Heart left ventricle (tissue), 16 donors: ENCODE measurements around the gene WWOX. TPM values are rescaled to one million over a fixed set of nuclear protein-coding genes. Genes with fewer than 3 reads are reported as not detected.
A peak's percentile ranks its signal among the peaks of the same experiment; 100 is the strongest.

ENCODE experiments used
- ATAC-seq, 4 donors: fragments of 200-7000 bp; cut with Tn5 transposase; one replicate each; pipeline ENCODE4 v1.9.1; 2020 to 2022; ENCODE audit warnings: moderate library complexity in 4 of 4, mild to moderate bottlenecking in 3 of 4, moderate number of reproducible peaks in 1 of 4
- DNase-seq, 5 donors: peaks; one replicate each; pipeline ENCODE4 v3.0.0-alpha.2; 2020
- H3K27ac ChIP-seq, 12 donors: fragments of 200-600 bp; sonication (generic) in 4 of 12; one replicate each; pipeline versions ENCODE4 v1.5.0 to v1.8.0; 2016 to 2022; ENCODE audit warnings: mild to moderate bottlenecking in 2 of 12
- H3K27me3 ChIP-seq, 9 donors: fragments of 200-600 bp; sonication (generic) in 2 of 9; one replicate each; pipeline versions ENCODE4 v1.5.1 to v1.8.0; 2016 to 2022; ENCODE audit warnings: mild to moderate bottlenecking in 3 of 9
- H3K36me3 ChIP-seq, 9 donors: fragments of 200-600 bp; sonication (generic) in 2 of 9; one replicate each; pipeline versions ENCODE4 v1.5.0 to v1.8.0; 2018 to 2022; ENCODE audit warnings: mild to moderate bottlenecking in 2 of 9
- H3K4me1 ChIP-seq, 12 donors: fragments of 200-600 bp; sonication (generic) in 4 of 12; one replicate each; pipeline versions ENCODE4 v1.5.0 to v1.8.0; 2016 to 2022; ENCODE audit warnings: mild to moderate bottlenecking in 3 of 12
- H3K4me3 ChIP-seq, 12 donors: fragments of 200-600 bp; sonication (generic) in 4 of 12; one replicate each; pipeline versions ENCODE4 v1.5.0 to v1.8.0; 2017 to 2022; ENCODE audit warnings: mild to moderate bottlenecking in 9 of 12, moderate library complexity in 4 of 12
- H3K9me3 ChIP-seq, 12 donors: fragments of 200-600 bp; sonication (generic) in 4 of 12; one replicate each; pipeline versions ENCODE4 v1.5.0 to v1.8.0; 2016 to 2022; ENCODE audit warnings: mild to moderate bottlenecking in 1 of 12
- POLR2A ChIP-seq, 2 donors: fragments of 450-650 bp; IDR thresholded peaks; one replicate each; pipeline ENCODE4 v1.6.1; 2017; ENCODE audit warnings: antibody characterized with exemption in 2 of 2, mild to moderate bottlenecking in 2 of 2, moderate library complexity in 2 of 2
- WGBS, 4 donors: extraction: QIAGEN DNeasy Blood & Tissue Kit in 2 of 4; methylation state at CpG; one replicate each; pipeline versions ENCODE4 v1.1.5 to v1.1.7; 2013 to 2018; 5-methylcytosine and 5-hydroxymethylcytosine counted together
- intact Hi-C, 10 donors: fragments of 100-400 bp; cut with DNase I; formaldehyde crosslinking; loops; one replicate each; pipeline versions ENCODE4 v1.11.1 to v1.14.2; 2022
- polyA plus RNA-seq, 2 donors: library from polyadenylated mRNA; stranded (reverse); fragments of 200-250 nt; gene quantifications; one replicate each; pipeline ENCODE4 v1.2.3, GENCODE V29; 2013
- total RNA-seq, 9 donors: library from RNA; depleted of rRNA in 2 of 9; stranded (reverse); fragments of >200 nt in 2 of 9; fragmentation: NEBNext Ultra II Directional in 3 of 9; extraction: Animal tissue kit (Norgen Biotek cat#: 25700) in 3 of 9; gene quantifications; one replicate each; pipeline versions ENCODE4 v1.1.0 to v1.2.4, GENCODE V29; 2016 to 2023
- TF ChIP-seq, protein P1 (sequence below), 12 donors: fragments of 200-600 bp; sonication (generic) in 4 of 12; IDR thresholded peaks; one replicate each; pipeline versions ENCODE4 v1.5.0 to v1.8.0; 2018 to 2022; ENCODE audit warnings: antibody characterized with exemption in 12 of 12, mild to moderate bottlenecking in 5 of 12
- donor health status: ischemic (EF 13 %, LVEDD 7.1; RV severe dilation, severe dysfunction).
- donor health status: healthy with polysubstance abuse.
- donor health status: DM: no; HTN: yes; CAD: no.
- donor health status: DM: no; HTN: no; CAD: no.
- donor health status: ischemic (EF 25% LVEDD 6.9; RV normal size, moderate dysfunction).
- donor health status: ischemic (EF 25% LVEDD 5.7; RV mildly dilated, moderate dysfunction).
- donor health status: healthy.
- donor health status: DM: yes; HTN: yes; CAD: no.
- donor health status: ischemic (EF 35%, LVEDD 5.7; RV mildly dilated, moderate dysfunction).
- donor health status: nonischemic (EF 11% LVEDD 7.7; RV severe dilation, severe dysfunction).
- donor health status: DM: yes; HTN: yes; CAD: no.
- donor health status: PGD.
- donor health status: ischemic (EF 29% LVEDD 5.4; RV normal size, mild dysfunction).
- donor health status: nonischemic (EF 23%, LVEDD 6.1; RV moderate dilation, normal function).

Gene WWOX
- total and polyA plus RNA-seq, 11 donors: 4.3 to 18.3 (median 9.1) TPM

DNA sequence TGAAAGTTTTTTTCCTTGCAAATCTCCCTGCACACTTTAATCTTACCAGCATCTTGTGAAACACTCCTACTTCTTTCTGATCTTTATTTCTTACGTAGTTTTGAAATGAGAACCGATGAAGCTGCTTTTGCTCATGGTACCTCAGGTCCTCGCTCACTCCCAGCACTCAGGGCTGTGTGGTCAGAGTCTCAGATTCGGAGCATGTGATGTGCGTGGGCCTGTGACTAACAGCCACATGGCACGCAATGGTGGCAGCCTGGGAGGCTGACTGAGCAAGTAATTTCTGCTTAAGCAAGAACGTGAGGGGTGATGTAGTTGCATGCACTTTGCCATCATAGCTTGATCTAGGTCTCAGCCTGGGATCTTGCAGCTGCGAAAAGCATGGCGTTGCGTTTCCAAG lies 876.8 kb downstream of the WWOX start:
- intact Hi-C loops: no loop called here
- Histone ChIP-seq H3K27ac (no peak overlapping the region), H3K4me1 (no peaks in the 10 kb centered on the region), H3K4me3 (no peak overlapping the region), H3K36me3 (no peaks in the 10 kb centered on the region), H3K27me3 (no peaks in the 10 kb centered on the region), H3K9me3 (no peaks in the 10 kb centered on the region)
- TF ChIP-seq POLR2A (IDR thresholded peaks at IDR 0.05): no peak
- TF ChIP-seq, protein P1, sequence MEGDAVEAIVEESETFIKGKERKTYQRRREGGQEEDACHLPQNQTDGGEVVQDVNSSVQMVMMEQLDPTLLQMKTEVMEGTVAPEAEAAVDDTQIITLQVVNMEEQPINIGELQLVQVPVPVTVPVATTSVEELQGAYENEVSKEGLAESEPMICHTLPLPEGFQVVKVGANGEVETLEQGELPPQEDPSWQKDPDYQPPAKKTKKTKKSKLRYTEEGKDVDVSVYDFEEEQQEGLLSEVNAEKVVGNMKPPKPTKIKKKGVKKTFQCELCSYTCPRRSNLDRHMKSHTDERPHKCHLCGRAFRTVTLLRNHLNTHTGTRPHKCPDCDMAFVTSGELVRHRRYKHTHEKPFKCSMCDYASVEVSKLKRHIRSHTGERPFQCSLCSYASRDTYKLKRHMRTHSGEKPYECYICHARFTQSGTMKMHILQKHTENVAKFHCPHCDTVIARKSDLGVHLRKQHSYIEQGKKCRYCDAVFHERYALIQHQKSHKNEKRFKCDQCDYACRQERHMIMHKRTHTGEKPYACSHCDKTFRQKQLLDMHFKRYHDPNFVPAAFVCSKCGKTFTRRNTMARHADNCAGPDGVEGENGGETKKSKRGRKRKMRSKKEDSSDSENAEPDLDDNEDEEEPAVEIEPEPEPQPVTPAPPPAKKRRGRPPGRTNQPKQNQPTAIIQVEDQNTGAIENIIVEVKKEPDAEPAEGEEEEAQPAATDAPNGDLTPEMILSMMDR (IDR thresholded peaks at IDR 0.05): no peak
- DNase-seq: no peak
- WGBS, 4 donors: 96 to 98% (median 97%) methylated on average over 10 of the region's 10 CpGs
- ATAC-seq: no peak

DNA sequence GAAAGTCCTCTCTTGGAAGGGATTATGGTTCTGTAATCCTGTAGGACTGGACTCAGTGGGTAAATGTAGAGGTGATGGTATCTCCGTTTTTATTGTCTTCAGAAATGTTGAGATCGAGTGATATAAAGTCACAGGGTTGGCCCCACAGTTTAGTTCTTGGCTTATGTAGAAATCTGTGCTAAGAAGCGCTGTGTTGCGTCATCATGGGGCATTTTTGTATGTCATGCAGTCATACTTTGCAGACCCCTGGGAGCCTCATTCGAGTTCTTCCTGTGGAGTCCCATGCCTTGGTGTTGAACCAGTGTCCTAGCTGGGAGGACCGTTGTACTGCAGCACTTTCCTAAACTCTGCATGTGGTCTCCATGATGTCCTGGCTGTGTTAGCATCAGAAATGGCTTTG lies 881.4 kb downstream of the WWOX start:
- DNase-seq (no peak), ATAC-seq (no peak)
- TF ChIP-seq, protein P1 (IDR thresholded peaks at IDR 0.05): no peak
- TF ChIP-seq POLR2A (IDR thresholded peaks at IDR 0.05): no peak
- intact Hi-C loops: no loop called here
- Histone ChIP-seq H3K27ac (no peak overlapping the region), H3K36me3 (no peaks in the 10 kb centered on the region), H3K4me1 (peaks cover 0 to 13% (median 3%) of the 10 kb centered on the region in 12 donors), H3K4me3 (no peak overlapping the region), H3K9me3 (peaks cover 0 to 12% (median 0%) of the 10 kb centered on the region in 12 donors), H3K27me3 (no peaks in the 10 kb centered on the region)
- 84 to 92% (median 88%) methylated on average over 6 of the region's 6 CpGs for WGBS, 4 donors

DNA sequence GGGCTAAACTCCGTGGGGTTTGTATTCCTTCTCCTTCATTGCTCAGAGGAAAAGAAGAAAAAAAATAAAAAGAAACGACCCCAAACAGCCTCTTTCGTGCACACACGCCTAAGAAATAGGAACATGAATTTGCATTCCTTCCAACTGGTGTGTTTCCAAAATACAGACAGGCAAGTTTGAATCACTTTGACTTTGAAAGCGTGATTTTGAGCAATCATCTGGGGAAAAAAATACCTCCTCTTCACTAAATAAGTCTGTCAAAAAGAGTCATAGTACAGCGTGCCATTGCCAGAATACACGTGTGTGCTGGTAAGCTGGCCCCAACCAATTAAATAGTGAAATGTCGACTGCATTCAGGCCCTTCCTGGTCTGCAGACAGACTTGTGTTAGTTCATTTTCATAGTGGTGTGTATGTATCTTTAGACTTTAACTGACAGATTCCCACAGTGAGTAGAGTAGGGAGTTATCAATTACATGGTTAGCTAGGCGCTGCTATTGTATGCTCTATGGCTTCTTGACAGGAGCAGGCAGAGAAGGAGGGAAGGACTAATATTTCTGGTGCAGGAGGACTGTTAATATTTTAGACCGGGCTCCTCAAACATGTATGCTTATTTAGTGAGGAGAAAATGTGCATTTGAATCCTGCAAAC lies 882.8 kb downstream of the WWOX start:
- no peak for ATAC-seq
- 81 to 86% (median 83%) methylated on average over 10 of the region's 10 CpGs for WGBS, 4 donors

DNA sequence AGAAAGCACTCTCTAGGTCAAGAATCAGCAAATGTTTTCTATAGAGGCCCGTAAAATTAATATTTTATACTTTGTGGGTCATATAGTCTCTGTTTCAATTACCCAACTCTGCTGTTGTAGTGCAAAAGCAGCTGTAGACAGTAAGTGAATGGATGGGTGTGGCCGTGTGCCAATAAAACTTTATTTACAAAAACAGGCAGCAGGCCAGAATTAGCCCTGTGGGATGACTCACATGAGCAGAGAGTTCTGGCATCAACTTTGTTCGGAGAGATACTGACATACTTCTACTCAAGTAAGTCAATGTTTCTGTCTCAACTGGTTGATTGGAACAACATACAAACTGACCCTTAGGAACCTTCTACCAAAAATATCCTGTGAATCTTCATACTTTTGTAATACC lies 884.9 kb downstream of the WWOX start:
- Histone ChIP-seq H3K4me3 (peak overlapping the region in 1 of 12 donors; percentile 1), H3K27ac (peak overlapping the region in 1 of 12 donors; percentile 1), H3K4me1 (peaks cover 0 to 16% (median 5%) of the 10 kb centered on the region in 12 donors), H3K36me3 (no peaks in the 10 kb centered on the region), H3K9me3 (peaks cover 0 to 12% (median 0%) of the 10 kb centered on the region in 12 donors), H3K27me3 (no peaks in the 10 kb centered on the region)
- DNase-seq: no peak
- no peak for TF ChIP-seq POLR2A (IDR thresholded peaks at IDR 0.05)
- TF ChIP-seq, protein P1 (IDR thresholded peaks at IDR 0.05): no peak
- WGBS, 4 donors: 66 to 80% (median 77%) methylated on average over 3 of the region's 3 CpGs
- intact Hi-C loops: no loop called here
- no peak for ATAC-seq

More for the DNA sequence above, 882.8 kb downstream of the WWOX start:
- Histone ChIP-seq H3K27me3 (no peaks in the 10 kb centered on the region), H3K36me3 (no peaks in the 10 kb centered on the region), H3K9me3 (peaks cover 0 to 12% (median 0%) of the 10 kb centered on the region in 12 donors), H3K4me3 (no peak overlapping the region), H3K27ac (no peak overlapping the region), H3K4me1 (peaks cover 0 to 16% (median 5%) of the 10 kb centered on the region in 12 donors)
- no peak for TF ChIP-seq POLR2A (IDR thresholded peaks at IDR 0.05)
- TF ChIP-seq, protein P1 (IDR thresholded peaks at IDR 0.05): no peak
- intact Hi-C loops: no loop called here
- DNase-seq: no peak
